GM23338 (cell line): ENCODE data around the gene CFAP97.

Experiments
- CTCF ChIP-seq, 2 experiments: fragments of 200-600 bp in 1 of 2; sonication (generic) in 1 of 2; conservative IDR thresholded peaks; 2 replicates each; pipeline versions ENCODE4 v1.5.1 to v1.6.1; 2016 to 2017; ENCODE audit warnings: antibody characterized with exemption in 2 of 2, low read depth in 2 of 2, mild to moderate bottlenecking in 2 of 2, moderate library complexity in 1 of 2
- ETS1 ChIP-seq: IDR thresholded peaks from 2 replicates; pipeline ENCODE4 v1.6.1; 2016; ENCODE audit warnings: antibody characterized with exemption
- JUNB ChIP-seq: IDR thresholded peaks from one replicate; pipeline ENCODE4 v1.6.1; 2016; ENCODE audit warnings: antibody characterized with exemption; ENCODE audit not compliant: unreplicated experiment
- POLR2AphosphoS5 ChIP-seq: IDR thresholded peaks from 2 replicates; pipeline ENCODE4 v1.6.1; 2016; ENCODE audit warnings: antibody characterized with exemption, low read depth
- REST ChIP-seq: IDR thresholded peaks from one replicate; pipeline ENCODE4 v1.6.1; 2018; ENCODE audit warnings: antibody characterized with exemption; ENCODE audit not compliant: unreplicated experiment

- TF ChIP-seq CTCF (conservative IDR thresholded peaks at IDR 0.05; ENCODE audit: low read depth in 2 of 2): no peak
- no peak for TF ChIP-seq POLR2AphosphoS5
- TF ChIP-seq REST: no peak
- no peak for TF ChIP-seq ETS1
- no peak for TF ChIP-seq JUNB
These were observed 17.7 kb upstream of the CFAP97 start for GRCh38 chr4:185221491-185221890.
